B cell (primary cell): ENCODE results near the gene AFDN.

Source experiments
- EZH2 ChIP-seq: IDR thresholded peaks from 2 replicates; pipeline ENCODE4 v1.6.1; 2012; ENCODE audit warnings: borderline replicate concordance, low read depth, mild to moderate bottlenecking, moderate library complexity, low read length; ENCODE audit not compliant: insufficient read depth, poor library complexity, severe bottlenecking
- TF ChIP-seq, protein P1 (sequence below): fragments of 200-600 bp; IDR thresholded peaks from one replicate; pipeline ENCODE4 v1.8.0; 2022; ENCODE audit warnings: antibody characterized with exemption, mild to moderate bottlenecking

DNA sequence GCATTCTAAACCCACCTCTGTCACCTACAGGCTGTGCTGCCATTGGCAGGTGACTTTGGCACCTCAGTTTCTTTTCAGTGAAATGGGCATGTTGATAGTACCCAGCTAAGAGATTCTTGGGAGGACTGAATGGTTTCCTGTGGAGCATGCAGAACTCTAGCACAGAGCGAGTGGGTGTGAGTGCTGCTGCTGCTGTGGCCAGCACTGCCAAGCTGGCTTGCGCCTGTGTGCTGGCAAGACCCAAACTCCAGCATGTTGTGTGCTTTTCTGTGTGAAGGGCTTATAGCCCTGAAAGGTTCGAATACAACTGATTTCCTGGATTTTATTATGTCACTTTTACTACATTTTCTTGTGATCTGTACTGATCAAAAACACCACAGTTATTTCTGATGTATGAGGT, 92.6 kb downstream of the AFDN start:
- TF ChIP-seq, protein P1, sequence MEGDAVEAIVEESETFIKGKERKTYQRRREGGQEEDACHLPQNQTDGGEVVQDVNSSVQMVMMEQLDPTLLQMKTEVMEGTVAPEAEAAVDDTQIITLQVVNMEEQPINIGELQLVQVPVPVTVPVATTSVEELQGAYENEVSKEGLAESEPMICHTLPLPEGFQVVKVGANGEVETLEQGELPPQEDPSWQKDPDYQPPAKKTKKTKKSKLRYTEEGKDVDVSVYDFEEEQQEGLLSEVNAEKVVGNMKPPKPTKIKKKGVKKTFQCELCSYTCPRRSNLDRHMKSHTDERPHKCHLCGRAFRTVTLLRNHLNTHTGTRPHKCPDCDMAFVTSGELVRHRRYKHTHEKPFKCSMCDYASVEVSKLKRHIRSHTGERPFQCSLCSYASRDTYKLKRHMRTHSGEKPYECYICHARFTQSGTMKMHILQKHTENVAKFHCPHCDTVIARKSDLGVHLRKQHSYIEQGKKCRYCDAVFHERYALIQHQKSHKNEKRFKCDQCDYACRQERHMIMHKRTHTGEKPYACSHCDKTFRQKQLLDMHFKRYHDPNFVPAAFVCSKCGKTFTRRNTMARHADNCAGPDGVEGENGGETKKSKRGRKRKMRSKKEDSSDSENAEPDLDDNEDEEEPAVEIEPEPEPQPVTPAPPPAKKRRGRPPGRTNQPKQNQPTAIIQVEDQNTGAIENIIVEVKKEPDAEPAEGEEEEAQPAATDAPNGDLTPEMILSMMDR = no peak
- TF ChIP-seq EZH2 = no peak
